GM19372 (cell line): ENCODE results near the gene P2RY12.

Source experiments
- ATAC-seq: cut with Tn5 transposase; IDR thresholded peaks from one replicate; pipeline ENCODE4 v1.9.1; 2021; ENCODE audit warnings: mild to moderate bottlenecking, low read depth, moderate library complexity; ENCODE audit not compliant: unreplicated experiment

The P2RY12 gene

DNA sequence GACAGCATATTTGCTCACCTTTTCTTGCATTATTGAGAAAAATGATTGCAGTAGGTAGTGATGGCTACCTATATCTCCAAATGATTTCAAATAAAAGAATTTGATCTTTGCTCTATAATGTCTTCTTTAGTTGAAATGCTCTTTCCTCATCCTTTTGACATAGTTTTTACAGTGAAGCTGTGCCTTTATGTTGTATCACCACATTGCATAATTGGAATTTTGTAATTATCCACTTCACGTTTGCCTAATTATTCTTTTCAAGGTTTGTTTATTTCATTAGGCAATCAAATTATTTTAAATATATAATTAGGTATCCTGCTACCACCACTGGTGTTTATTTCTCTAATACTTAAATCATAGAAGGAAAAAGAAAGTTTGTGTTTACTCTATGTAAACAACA lies 33.9 kb downstream of the P2RY12 start:
- ATAC-seq: no peak

DNA sequence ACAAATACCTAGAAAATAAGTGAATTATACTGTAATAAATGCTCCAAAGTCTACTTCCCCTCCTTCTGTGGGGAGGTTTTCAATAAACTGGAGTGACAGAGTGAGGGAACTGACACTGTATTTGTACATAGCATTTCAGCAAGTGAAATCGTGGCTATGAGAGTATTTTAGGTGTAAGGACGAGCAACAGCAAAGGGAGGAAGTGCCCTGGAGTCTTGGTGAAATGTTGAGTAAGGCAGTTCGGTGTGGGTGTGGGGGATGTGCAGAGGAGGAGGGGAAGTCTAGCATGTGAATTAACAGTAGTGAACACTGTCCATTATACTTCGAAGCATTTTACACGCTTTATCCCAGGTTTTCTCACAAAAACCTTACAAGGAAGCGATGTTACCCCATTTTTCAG lies 37.1 kb downstream of the P2RY12 start:
- ATAC-seq: no peak

DNA sequence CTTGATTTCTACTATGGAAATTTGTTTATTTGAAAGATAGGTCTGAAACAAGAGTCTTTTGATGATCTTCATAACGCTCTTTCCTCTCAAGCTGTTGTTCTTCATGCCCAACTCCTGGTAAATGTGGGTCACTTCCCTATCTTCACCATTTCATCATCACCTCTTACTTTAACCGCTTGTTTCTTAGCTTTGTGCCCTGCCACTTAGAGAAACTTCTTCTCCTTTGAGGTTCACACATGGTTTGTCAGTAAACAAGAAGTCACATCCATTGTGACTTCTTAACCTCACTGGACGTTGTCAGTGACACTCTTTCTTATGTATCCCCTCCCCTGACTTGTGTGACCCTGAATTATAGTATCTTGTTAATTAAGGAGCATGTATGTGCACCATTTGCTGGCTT lies 38.3 kb downstream of the P2RY12 start:
- no peak for ATAC-seq

DNA sequence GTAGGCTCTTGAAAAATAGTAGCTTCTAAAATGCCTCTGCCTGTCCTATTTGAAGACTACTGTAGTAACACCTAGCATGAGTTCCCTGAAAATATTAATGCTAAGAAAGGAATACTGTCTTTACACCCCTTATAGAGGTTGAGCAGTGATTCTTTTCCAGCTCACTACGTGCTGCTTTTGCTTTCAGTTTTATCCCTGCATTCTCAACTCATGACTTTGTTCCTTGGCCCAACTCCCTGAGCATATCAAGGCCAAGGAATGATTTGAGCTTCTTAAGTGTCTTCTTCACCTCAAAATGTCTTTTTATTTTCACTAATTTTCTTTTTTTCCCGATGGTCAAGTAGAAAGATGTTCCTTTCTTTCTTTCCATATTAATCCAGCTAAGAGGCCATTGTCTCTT lies 38.7 kb downstream of the P2RY12 start:
- ATAC-seq: no peak

DNA sequence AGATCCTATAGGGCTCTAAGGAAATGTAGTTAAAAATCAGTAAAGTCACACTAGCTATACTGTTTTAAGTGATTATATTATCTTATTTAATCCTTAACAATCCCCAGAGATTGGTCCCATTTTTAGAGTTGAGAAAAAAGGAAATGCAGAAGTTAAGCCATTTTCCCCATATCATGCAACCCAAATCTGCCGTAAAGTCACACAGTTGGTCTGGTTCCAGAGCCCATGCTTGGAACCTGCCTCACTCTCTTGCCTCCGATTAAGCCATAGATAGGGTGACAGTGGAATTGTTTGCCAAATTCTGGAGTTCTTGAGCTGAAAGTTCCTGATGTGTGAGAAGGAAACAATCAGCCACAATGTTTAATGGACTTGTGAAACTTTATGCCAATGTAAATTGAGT lies 52.9 kb downstream of the P2RY12 start:
- no peak for ATAC-seq

DNA sequence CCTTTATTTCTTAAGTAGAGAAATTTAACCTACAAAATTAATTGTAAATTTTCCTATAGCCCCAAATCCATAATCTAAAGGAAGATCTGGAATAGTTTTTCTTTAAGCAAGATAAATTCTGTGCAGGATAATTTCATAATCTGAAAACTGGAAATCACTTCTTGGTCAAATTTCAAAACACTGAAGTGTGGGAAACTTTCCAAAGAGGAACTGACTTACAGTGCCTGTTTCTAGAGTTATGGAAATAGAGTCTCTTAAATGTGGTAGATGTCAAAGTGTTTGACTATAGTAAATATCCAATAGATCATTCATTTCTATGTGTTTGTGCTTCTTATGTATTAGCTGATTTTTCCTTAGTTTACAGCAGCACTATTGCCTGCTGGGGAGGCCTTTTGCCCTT lies 53.7 kb downstream of the P2RY12 start:
- ATAC-seq: no peak

DNA sequence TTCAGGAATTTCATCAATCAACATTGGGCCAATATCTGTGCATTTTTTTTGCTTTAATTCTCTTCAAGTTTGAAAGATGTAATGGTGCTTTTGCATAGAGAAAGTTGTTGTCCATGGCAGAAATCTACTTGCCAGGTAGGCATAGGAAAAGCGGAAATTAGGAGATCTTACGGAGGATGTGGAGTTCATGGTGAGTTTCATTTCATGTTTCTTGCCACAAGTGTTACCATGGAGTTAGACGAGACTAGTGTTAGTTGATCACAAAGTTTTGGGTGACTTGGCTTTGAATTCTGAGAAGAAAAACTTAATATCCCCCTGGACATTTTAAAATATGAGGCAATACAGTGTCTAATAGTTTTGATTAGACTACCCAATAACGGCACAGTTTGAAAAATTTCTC lies 54.2 kb downstream of the P2RY12 start:
- ATAC-seq: no peak

DNA sequence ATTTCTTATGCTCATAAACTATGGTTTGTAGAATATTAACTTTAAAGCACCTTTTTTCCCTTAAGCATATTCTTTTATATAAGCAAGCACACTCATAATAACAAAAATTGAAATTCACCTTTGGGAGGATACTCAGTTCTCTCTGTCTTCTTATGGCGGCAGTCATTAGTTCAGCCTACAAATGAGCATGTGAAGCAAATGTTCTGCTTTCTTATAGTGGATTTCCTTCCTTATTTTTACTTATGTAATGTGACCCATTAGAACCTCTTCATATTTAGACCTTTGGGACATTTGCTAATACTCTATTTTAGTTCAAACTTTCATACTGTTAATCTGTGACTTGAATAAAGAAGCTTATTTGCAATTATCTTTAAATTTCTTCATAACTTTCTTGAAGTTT lies 55.2 kb downstream of the P2RY12 start, which contains the start of gene P2RY13:
P2RY13 (minus strand) TSS at position 187 of the 400 bp plus-strand sequence; CDS start at position 166, 21 bp downstream.
- no peak for ATAC-seq

DNA sequence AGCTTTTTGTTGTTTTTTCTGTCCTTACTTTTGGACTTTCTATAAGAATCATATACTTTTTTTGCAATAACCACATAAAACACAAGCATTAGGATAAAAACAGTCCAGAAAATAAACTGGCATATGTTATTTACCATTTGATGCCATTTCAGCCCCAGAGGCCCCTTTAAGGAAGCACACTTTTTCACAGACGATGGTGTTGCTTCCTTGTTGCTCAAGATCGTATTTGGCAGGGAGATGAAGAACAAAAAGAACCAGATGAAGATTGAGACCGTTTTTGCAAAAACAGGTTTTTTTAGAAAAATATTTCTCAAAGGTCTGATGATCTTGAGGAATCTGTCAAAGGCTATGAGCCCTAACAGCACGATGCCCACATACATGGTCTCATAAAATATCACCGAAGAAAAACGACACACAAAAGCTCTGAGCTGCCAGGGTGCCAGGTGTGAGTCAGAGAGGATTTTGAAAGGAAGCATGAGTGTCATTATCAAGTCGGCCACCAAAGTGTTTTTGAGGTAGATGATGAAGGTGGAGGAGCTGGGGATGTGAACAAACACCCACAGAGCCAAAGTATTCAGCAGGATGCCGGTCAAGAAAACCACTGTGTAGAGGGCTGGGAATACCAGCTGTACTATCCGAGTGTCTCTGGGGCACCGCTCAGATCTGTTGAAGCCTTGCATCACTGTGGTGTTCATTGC lies 56.1 kb downstream of the P2RY12 start:
- ATAC-seq: no peak

DNA sequence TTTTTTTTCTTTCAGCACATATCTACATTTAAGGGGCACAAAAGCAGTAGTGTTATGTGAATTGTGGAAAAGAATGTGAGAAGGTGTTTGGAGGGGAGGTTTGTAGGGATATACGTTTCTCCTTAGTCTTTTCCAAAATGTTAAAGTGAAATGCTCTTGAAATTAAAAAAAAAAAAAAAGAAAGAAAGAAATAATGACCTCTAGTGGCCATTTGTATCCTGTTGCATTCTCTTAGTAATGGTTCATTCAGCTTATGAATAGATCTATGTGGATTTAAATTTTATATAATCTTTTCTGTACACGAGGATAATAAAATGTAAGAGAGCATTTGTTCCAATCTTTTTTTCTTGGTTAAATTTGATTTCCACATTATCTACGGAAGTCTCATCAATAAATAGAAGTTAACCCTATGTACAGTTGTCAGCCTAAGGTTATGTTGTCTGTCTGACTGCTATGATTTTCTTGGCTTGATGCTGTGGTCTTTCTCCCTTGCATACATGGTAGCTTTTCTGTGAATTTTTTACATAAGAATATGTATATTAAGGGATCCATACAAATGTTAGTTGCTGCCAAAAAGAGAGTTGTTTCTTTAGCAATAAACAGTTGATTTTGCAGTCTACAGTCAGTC lies 56.9 kb downstream of the P2RY12 start:
- no peak for ATAC-seq

DNA sequence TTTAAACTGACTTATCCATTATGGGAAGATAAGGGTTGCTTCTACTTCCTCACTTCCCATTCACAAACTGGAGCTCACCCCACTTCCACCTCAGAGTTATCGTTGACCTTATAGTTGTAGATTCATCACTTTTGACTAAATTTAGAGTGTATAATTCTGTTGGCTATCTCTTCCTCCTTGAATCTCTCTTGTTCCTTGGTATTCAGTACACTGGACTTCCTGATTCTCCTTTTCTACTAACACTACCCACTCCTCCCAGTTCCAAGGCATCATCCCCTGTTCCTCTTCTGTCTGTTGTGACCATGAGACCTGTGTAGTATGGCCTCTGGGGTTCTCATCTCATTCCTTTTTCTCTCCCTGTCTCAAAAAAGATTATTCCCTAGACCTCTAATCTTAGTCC lies 62.0 kb downstream of the P2RY12 start:
- ATAC-seq: no peak

DNA sequence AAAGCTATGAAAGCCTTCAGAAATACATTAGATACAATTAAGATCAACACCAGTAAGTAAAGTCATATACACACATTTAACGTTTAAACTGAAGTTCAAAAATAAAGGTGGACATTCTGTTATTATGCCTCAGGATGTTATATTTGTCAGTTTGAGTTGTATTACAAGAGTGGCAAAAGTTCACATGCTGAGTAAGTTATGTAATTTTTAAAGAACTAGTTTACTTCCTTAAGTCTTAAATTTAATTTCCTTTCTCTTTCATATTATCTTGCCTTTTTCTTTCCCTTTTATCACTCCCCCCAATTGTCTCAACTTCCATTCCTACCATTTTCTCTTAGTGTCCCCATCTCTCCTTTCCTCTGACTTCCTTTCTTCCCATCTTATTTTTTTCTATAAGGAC lies 63.0 kb downstream of the P2RY12 start:
- no peak for ATAC-seq

DNA sequence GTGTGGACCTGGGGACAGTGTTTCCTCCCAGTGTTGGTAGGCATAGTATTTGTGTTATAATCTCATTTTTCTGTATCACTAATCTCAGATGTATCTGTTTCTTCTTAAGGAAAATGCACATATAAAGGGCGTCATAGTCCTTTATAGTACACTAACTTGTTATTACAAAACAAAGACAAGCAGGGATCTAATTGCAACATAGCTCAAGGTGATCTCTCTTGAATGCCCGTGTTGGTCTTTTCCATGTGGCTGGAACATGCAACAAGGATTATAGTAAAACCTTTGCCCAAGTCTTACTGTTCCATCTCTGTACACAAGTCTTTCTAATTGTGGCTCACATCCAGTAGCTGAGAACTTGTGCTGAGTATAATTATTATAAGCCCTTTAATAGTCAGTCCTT lies 64.4 kb downstream of the P2RY12 start:
- ATAC-seq: no peak

DNA sequence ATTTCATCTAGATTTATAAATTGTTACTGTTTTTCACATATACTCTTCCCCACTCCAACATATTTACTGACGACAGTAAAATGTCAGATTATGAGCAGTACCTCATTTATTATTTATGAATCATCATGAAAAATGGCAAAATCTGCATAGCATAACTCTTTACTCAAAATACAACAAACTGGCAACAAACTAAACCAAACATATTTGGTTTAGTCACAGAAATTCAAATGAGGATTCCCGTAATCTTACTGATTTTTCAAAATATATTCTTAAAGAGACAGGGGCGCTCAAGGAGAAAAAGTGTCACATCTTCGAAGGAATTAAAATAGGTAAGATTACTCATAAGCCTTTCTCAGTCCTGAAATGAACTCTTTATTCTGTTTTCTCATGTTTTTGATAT lies 64.9 kb downstream of the P2RY12 start:
- no peak for ATAC-seq

DNA sequence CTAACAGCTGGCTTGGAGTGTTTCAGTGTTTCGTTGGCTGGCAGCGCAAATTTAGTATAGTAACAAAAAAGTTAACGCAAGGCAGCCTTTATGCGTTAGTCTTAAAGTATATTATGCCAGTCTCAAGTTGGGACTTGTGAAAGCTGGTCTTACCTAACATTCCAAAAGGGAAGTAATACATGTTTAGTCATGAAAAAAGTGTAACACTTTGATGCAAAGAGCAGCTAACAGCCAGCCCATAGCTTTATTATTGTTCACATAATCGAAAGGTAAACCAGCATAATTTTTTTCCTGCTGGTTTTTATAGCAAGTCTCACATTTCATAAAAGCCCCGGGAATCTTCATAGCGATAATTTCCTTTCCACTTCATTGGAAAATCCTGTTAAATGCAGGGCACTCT lies 65.6 kb downstream of the P2RY12 start:
- no peak for ATAC-seq

DNA sequence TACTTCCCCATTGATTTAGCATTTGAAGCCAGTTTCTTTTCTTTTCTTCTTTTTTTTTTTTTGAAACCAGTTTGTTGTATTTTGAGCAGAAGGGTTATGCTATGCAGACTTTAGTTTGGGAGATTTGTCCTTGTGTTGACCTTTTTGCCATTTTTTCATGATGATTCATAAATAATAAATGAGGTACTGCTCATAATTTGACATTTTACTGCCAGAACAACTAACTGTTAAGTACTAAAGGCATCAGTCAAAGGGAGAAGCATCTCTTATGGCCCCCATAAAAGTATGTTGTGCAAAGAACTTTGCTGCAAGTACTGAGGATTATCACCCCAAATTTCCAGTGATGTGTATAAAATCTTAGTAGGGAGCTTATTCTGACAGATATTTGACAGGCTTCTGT lies 66.2 kb downstream of the P2RY12 start:
- no peak for ATAC-seq

DNA sequence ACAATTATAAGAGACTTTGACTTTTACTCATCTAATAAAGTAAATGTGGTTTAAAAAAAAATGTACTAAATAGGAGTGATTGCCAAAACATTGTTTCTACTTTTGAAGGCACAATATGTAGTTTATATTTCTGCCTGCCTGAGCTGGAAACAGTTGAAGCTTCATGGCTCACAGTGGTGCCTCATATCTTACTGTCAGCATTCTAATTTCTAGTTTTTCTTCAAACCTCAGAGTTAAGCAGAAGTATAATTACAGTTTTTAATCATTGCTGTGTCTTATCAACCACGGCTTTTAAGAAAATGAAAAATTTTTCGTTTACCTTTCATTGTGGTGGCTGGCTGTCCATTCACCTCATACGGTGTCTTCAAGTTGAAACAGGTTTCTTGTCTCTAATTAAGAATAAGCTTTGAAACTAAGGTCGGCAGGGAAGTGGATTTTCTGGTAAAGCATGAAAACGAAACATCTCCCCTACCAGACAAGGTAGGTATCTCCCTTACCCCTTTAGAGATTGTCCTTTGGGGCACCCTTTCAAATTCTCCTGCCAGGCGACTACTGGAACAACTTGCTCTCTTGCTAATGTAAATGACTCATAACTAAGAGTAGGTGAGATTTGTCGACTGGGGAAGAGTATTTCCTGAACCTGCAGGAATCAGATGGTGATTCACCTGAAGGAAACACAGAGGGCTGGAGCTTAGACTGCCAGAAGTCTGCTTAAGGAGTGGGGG lies 68.1 kb downstream of the P2RY12 start, which contains the start of gene GPR87:
GPR87 (minus strand) TSS at position 554 of the 725 bp plus-strand sequence. CDS start 16,720 bp downstream, outside the sequence.
- ATAC-seq: no peak

DNA sequence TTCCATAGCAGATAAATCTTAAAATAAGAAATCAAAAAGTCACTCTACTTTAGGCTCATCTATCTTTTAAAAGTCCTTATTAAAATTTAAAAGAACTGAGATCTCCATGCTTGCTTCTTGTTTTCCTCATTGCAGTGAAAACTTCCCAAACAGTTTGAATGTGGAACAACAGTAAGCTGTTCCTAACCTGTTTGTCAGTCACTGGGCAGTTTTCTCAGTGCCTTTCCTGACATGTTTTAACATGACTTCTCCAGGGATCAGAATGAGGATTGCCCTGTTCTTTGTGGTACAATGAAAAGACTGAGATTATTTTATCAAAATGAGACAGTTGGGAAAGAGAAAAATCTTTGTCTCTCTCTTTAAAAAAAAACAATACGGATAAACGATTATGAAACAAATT lies 68.7 kb downstream of the P2RY12 start:
- no peak for ATAC-seq

DNA sequence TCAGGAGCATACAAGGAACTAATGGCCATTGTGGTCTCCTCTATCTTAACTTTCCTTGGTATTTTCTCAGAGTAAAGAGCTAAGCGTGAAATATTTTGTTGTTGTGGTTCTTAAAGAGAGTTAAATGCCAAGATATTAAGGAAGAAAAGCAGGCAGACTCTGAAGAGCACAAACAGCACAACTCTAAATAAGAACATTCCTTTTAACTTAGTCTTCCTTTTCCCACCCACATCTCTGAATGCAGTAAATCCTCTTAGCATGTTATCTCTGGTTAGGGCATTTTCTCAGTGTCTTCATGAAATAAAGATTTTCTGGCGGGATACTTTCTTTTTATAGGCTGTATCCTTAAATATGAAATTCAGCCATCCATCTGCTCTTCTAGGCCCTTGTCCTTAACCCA lies 69.4 kb downstream of the P2RY12 start:
- ATAC-seq: no peak

DNA sequence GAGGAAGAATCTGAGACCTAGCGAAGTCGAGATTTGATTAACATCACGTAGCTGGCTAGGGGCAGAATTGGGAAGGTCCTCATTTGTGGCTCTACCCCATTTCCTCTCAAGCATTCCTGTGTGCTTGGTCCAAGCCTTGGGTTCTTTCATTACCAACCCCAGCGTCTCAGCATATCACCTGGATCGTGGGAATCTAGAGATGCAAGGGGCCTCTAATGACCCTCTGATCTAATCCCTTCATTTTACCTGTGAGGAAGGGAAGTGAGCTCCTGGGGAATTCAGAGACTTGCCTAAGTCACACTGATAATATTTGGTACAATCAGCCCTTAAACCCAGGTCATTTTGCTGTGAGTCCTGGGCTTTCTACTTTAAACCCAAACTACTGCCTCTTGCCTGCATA lies 70.0 kb downstream of the P2RY12 start:
- no peak for ATAC-seq

DNA sequence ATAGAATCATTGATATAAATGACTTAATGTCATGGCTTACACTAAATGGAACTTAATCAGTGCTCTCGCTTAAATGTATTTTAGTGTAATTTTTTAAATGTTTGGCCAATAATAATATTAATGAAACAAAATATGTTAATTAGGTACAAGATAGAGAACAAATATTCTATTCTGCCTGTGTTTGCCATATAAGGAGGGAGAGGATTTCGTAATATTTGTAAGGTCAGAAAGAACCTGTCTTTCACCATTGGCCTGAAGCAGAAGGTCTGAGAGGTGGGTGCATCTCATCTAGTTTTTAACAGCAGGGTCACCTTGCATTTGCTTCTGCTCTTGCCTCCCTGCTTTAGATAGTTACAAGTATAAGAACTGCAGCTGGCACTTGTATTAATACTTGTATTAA lies 70.4 kb downstream of the P2RY12 start:
- ATAC-seq: no peak

DNA sequence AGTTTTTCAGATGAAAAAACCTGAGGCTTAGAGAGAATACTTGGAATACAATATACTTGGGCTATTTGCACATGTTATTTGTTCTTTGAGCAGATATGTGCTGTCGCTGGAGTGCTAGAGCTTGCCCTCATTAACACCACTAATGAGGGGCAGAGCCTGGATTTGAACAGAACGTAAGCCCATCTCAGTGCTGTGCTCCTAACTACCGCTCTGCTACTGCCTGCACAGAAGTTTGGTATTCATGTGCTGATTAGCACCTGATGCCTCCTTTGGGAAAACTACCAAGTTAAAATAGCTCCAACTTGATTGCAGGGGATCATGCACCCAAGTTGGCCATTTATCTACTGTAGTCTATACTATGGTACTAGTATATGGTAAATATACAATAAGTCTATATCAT lies 71.6 kb downstream of the P2RY12 start:
- ATAC-seq: no peak
